ENCODE data around the gene STAT4.

The STAT4 gene

DNA sequence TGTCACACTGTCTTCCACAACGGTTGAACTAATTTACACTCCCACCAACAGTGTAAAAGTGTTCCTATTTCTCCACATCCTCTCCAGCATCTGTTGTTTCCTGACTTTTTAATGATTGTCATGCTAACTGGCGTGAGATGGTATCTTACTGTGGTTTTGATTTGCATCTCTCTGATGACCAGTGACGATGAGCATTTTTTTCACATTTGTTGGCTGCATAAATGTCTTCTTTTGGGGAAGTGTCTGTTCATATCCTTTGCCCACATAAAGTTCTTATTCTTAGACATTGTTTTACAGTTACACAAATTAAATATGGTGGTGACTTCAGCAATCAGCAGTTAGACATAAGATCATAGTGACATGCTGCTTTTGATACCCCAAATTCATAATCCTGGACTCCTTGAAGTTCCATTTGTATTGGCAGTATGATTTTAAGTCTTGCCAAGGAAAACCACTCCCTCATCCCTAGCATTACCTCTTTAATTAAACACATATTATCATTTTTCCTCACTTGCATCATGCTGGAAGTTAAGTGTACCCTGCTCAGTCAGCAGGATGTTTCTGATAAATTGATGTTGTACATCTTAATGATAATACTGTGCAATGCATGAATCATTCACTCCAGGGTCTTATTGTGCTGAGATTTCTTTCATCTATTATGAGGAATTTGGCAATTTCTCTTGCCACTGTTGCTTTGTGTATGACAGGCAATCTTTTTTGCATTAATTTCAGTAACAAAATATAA lies 69.2 kb downstream of the STAT4 start:
- DNase-seq: no peak

GRCh38 chr2:191078165-191078867 lies 72.5 kb downstream of the STAT4 start:
- no peak for DNase-seq

DNA sequence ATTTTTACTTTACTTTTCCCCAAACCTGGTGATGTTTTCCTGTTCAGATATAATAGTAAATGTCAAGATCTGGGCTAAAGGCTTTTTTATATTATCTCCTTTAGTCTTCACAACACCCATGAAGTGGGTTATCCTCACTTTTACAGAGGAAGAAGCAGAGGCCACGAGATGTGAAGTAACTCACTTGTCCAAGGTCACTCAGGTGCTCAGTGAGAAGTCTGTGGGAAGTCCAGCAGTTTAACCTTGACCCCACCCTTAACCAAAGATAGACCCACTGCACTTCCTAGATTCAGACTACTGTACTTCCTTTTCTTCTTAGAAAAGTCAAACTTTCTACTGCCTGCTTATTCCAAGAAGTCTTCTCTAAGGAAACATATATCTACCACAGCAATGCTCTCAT lies 80.5 kb downstream of the STAT4 start:
- DNase-seq: no peak

GRCh38 chr2:191069606-191070005 lies 81.2 kb downstream of the STAT4 start:
- DNase-seq: no peak

- DNase-seq: no peak
Measured at GRCh38 chr2:191066919-191067233, 83.9 kb downstream of the STAT4 start.

DNA sequence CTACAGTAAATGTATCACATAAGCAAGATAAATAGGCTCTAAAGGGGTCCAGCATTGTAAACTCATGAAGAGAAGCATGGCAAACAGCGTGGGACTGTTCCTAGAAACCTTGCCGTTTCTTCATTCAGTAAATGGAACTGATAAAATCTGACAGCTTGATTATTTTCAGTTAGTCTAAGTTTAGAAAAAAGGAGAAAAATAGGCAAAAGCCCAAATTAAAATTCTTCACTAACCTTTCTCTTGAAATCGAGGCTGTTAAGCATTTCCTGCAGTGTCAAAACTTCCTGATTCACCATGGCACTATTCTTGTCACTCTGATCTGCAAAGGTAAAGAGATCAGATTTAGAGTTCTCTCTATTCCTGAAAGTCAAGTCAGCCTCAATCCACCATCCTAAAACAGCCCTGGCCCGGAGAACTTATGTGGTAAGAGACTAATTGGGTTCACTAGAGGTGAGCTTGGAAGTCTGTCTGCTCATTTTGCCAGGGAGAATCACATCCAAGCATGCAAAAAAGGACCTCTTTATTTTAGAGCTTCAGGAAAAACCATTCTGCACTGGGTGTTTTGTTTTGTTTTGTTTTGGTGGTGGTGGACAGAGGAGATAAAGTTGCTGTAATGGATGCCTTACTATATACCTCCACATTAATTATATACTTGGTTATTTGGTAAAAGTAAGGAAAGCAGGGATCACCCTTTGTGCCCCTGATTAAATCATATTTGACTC lies 84.4 kb downstream of the STAT4 start:
- no peak for DNase-seq

DNA sequence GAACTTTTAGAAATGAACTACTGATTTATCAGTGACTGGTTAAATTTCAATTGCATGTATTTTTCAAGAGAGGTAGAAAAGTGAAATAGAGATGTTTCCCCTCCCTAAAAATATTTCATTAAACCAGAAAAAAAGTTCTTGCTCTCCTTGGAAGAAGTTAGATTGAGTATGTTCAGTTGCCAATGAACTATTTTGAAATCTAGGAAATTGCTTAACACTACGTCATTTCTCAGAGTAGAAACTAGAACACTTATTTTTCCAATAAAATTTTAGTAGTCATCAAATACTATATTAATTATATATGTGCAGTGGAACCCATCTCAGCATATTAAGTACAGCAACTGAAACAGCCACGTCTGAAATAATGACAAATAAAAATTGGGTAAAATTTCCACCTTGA lies 85.0 kb downstream of the STAT4 start:
- DNase-seq: no peak

- DNase-seq: no peak
Measured at GRCh38 chr2:191064590-191064989, 86.2 kb downstream of the STAT4 start.

DNA sequence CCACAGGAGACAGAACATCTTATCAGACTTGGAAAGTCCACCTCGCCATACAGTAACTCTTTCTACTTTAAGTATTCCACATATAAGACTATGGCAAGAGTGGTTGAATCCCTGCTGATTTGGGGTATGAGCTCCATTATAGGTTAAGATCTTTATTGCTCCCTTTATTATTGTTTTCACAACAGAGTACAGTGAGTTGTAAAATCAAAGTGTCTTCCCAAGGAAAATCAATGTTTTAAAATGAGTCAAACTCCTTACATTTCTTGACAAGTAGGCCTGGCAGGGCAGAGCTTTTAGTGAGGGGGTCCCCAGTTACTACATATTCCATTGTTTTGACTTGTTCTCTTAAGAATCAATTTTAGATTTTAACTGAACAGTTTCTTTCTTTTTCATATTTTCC lies 87.2 kb downstream of the STAT4 start:
- no peak for DNase-seq

GRCh38 chr2:191061381-191061980 lies 89.3 kb downstream of the STAT4 start:
- DNase-seq: no peak

DNA sequence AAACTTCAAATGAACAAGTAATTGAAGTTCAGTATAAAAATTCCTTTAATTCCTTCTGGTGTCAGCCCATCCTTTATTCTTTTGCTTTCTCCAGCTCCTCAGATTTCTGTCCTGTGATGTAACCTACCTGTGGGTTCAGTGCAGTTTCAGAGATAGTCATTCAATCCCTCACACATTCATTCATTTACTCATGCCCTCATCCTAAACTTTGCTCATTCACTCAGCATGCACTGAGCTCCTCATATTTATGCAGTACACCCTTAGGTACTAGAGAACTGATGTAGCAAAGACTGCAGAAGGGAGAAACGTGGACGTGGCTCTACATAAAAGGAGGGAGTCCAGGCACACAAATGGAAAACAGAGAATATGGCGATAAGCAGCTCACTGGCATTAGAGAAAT lies 91.5 kb downstream of the STAT4 start:
- no peak for DNase-seq

GRCh38 chr2:191056228-191056627 lies 94.6 kb downstream of the STAT4 start:
- no peak for DNase-seq

DNA sequence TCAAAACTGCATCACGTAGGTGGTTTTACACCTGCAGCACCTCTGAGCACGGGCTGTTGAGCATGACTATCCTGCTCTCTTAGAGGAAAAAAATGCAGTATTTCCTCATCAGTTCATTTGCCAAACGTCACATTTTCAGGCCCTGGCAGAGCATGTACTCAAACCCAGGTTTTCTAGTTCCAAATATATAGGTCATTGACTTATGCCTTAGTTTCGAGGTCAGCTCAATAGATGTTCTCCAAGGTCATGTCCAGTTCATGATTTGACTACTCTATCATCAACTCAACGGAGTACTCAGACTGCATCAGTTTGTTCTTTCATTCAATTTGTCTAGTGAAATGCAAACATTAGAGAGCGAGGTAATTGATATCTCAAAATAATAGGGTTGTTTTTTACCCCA lies 97.5 kb downstream of the STAT4 start:
- no peak for DNase-seq

DNA sequence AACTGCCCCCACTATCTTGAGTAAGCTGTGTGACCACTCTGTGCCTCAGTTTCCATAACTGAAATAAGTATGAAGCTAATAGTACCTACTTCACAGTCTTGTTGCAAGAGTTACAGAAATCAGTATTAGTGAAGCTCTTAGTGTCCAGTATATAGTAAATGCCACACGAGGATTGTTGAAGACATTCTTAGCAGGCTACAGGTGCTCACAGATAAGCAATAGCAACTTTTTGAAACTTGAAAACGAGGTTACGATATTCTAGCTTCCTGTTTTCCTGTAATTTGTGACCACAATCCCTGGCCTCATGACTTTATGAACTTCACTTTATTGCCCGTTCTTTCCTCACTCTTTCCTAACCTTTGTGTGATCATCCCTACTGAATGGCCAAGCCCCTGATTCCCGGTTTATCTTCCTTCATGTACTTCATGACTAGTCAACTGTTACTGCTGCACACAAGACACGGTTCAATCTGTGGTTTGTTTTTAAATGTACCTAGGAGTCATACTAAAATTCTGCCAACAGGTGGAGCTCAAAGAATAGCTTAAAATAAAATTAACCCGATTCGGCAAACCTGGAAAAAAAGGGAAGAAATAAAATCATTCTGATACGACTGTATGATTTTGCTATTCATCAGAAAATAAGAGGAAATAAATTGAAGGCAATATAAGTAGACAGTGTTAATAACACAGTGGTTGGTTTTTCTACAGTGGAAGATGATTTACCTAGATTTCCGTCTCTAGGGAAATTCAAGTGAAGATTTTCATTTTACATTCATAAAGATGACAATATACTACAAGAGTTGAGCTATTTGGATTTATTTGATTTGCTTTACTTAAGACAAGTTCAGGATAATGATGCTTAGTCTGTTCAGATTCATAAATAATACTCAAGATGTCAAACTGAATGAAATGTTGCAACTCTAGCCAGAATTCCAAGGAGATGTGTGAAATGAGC lies 98.7 kb downstream of the STAT4 start:
- DNase-seq: no peak

DNA sequence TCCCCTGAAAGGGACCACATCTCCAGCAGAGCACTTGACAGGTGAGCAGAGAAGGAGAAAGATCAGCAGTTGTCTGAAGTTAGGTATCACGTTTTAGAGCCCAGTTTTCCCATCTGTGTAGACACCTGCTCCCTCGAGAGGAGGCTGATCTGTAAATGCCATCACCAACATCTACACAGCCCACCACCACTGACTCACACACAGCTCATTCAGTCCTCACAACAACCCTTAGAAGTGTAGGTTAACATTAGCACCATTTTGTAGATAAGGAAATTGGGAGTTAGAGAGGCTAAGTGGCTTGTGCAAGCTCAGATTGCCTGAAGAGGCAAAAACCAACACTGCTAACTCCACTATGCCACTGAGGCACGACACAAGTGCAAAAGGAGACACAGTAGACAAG lies 99.6 kb downstream of the STAT4 start:
- no peak for DNase-seq

- DNase-seq: no peak
Measured at GRCh38 chr2:191050640-191050987, 100.2 kb downstream of the STAT4 start.

DNA sequence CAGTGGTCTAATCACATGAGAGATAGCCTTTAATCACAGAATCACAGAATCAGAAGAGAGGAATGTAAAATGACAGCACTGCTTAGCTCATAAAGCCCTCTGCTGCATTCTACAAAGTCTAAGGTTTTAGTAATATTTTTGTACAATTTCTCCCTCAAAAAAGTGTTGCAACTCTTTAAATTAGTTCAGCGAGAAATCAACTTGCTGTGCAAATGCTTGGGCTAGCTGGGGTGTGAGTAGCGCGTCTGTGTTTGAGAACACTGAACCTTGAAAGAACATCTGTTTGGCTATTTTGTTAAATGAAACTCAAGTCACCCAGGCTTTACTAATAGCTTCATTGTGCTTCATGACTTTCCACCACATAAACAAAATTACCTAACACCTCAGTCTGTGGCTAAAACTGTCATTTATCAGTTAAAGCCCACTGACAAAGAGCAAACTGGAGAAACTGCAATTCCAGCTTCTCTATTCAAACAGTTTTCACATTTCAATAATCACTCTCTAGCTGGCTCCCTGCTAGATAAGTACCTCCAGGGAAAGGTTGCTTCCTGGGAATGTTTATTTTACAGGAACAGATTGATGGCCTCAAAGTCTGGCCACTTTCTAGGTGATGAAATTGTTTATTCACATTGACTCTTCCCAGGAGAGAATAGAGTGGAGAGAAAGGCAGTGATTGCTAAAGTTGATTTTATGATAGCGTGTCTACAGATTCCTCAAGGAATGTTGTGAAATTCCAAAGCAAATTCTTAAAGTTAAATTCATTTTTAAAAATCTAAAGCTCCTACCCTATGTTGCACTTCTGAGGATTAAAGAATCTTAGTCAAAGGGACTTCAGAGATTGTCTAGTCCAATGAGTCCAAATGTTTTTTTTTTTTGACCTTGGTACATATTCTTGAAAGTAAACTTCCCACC lies 100.8 kb downstream of the STAT4 start:
- DNase-seq: no peak

DNA sequence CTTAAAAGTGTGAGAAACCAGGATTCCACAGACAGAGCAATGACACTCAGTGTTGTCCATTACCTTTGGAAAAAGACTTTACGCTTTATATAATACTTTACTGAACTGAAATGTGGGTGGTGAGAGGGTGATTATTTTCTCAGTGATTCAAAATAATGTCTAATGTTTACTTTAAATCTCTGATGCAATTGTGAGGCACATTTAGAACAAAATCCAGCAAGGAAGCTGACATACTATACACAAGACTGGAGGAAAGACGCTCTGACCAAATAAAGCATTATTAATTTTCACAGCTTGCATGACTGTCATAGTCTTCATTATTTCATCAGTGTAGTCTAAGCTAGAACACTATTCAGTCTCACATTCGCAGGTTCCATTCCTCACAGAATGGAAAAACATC lies 102.7 kb downstream of the STAT4 start:
- no peak for DNase-seq

DNA sequence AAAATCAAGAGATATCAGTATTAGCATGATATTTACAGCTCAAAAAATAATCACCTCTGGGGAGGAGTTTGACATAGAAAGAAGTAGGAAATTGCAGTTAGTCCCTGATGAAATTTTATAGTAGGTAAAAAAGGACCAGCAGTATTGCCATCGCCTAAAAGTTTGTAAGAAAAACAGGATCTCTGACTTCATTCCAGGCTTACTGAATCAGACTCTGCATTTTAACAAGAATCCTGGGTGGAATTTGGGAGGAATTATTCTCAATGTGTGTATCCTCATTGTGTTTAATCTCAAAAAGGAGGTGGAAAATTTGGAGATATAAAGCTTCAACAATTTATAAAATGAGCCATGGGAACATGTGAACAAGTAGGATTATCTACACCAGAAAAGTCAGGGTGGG lies 105.7 kb downstream of the STAT4 start:
- DNase-seq: no peak

DNA sequence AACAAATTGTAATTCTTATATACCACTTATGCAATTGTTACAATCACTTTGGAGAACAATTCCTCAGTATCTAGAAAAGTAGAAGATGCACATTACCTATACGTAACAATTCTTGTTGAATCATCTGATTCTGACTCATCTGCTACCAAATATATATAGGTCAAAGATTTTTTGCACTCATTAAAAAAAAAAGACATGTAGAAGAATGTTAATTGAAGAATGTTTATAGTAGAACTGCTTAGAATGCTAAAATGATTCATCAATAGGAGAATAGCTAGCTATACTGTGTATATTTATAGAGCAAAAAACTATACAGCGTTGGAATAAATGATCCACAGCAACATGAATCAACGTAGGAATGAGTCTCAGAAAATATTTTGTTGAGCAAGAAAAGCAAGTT lies 107.4 kb downstream of the STAT4 start:
- DNase-seq: no peak

GRCh38 chr2:191041418-191042161 lies 109.2 kb downstream of the STAT4 start:
- DNase-seq: no peak
